ENCODE data around the gene CAPN1.

GRCh38 chr11:65183201-65183891 is 1.6 kb downstream of the CAPN1 start:
- TF ChIP-seq CTCF (IDR thresholded peaks at IDR 0.05) (no peak), POLR2AphosphoS5 (IDR thresholded peaks at IDR 0.05) (no peak)

Measured in suprapubic skin (tissue), 3 donors.